IPS-20b (cell line): Measurements from ENCODE around the gene ZSCAN32.

Experiments used
- H3K27ac ChIP-seq: one replicate; pipeline ENCODE4 v1.5.1; 2013; ENCODE audit warnings: low read length
- H3K27me3 ChIP-seq: 2 replicates; pipeline ENCODE4 v1.6.1; 2013; ENCODE audit warnings: mild to moderate bottlenecking, low read length, inconsistent platforms; ENCODE audit not compliant: insufficient read depth
- H3K36me3 ChIP-seq: 2 replicates; pipeline ENCODE4 v1.6.1; 2013; ENCODE audit warnings: low read depth, mild to moderate bottlenecking, inconsistent platforms, low read length, moderate library complexity; ENCODE audit not compliant: insufficient read depth
- H3K4me1 ChIP-seq: 2 replicates; pipeline ENCODE4 v1.6.1; 2013; ENCODE audit warnings: mild to moderate bottlenecking, control low read depth, inconsistent platforms, low read length, moderate library complexity; ENCODE audit not compliant: insufficient read depth
- H3K4me3 ChIP-seq: 2 replicates; pipeline ENCODE4 v1.5.1; 2013; ENCODE audit warnings: mild to moderate bottlenecking, low read length, inconsistent platforms
- H3K9ac ChIP-seq: 2 replicates; pipeline ENCODE4 v1.6.1; 2013; ENCODE audit warnings: low read depth, mild to moderate bottlenecking, inconsistent platforms, low read length, moderate library complexity
- H3K9me3 ChIP-seq: 2 replicates; pipeline ENCODE4 v1.6.1; 2013; ENCODE audit warnings: mild to moderate bottlenecking, low read depth, low read length, inconsistent platforms; ENCODE audit not compliant: insufficient read depth

Gene ZSCAN32

DNA sequence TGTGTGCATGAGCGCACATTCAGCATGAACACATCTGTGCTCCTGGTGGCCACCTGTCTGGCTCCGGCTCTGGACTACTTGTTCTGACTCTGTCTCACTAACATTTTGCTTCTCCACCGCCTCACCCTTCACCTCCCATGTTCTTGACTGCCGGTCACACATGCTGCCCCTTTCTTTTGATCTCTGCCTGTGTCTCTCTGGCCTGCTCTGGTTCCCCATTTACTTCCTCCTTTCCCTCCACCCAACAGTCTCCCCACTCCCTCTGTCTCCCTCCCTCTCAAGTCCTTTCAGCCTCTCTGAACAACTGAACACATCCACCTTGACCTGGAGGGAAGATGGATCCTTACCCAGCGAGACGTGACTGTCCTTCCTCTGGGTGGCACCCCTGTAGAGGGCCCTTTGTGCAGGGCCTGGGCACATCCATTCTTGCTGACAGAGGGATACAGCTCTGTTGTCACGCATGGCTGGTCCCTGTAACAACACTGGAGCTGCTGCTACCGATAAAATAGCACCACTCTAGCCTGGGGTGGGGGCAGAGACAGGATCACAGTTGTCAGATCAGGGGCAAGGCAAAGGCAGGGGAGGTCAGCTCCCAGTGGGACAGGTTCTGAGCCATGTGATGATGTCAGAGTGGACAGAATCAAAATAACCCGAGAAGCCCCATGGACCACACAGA, 11.0 kb downstream of the ZSCAN32 start:
- Histone ChIP-seq H3K27ac (no peak overlapping the region), H3K4me1 (no peaks in the 10 kb centered on the region), H3K4me3 (no peak overlapping the region), H3K9me3 (peaks cover 19% of the 10 kb centered on the region), H3K27me3 (no peaks in the 10 kb centered on the region), H3K9ac (no peak overlapping the region), H3K36me3 (peaks cover 74% of the 10 kb centered on the region)

DNA sequence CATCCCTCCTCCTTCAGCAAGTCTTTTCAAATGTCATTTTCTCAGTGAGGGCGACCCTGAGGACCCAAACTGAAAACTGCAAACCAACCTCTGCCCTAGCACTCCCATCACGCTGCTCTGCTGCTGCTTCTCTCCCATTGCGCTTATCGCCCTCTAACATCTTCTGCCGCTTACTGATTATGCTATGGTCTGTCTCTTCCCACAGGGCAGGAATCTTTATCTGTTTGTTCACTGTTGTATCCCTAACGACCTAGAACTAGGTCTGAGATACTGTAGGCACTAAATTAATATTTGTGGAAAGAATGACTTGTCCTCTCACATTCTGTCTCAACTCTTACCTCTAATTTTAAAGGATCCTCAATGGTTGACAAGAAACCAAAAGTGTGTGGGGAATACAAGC, 12.5 kb downstream of the ZSCAN32 start:
- Histone ChIP-seq H3K9ac (no peak overlapping the region), H3K36me3 (peaks cover 75% of the 10 kb centered on the region), H3K27ac (no peak overlapping the region)

DNA sequence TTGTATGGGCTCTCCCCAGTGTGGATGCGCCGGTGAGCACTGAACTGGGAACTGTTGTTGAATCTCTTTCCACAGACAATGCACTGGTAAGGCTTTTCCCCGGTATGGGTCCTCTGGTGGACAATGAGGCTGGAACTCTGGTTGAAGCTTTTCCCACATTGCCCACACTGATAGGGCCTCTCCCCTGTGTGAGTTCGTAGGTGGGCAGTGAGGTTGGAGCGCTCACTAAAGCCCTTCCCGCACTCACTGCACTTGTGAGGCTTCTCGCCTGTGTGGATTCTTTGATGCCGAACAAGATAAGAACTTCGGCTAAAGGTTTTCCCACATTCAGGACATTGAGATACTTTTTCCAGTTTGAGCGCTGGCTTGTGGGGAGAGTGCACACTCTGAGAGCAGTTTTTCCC, 17.8 kb downstream of the ZSCAN32 start:
- H3K27ac ChIP-seq, result no peak overlapping the region
- H3K4me3 ChIP-seq, result peak overlapping the region; percentile 29; the same call in 1 of the 2 replicates
- H3K9ac ChIP-seq, result no peak overlapping the region
- H3K36me3 ChIP-seq, result peaks cover 50% of the 10 kb centered on the region
- peaks cover 82% of the 10 kb centered on the region for H3K9me3 ChIP-seq
- H3K27me3 ChIP-seq, result no peaks in the 10 kb centered on the region
- H3K4me1 ChIP-seq, result no peaks in the 10 kb centered on the region

More for the DNA sequence above, 12.5 kb downstream of the ZSCAN32 start:
- Histone ChIP-seq H3K4me3 (no peak overlapping the region), H3K9me3 (peaks cover 34% of the 10 kb centered on the region), H3K27me3 (no peaks in the 10 kb centered on the region), H3K4me1 (no peaks in the 10 kb centered on the region)

GRCh38 chr16:3377917-3378316, 22.9 kb downstream of the ZSCAN32 start:
- H3K9me3 ChIP-seq, result peaks cover 90% of the 10 kb centered on the region

DNA sequence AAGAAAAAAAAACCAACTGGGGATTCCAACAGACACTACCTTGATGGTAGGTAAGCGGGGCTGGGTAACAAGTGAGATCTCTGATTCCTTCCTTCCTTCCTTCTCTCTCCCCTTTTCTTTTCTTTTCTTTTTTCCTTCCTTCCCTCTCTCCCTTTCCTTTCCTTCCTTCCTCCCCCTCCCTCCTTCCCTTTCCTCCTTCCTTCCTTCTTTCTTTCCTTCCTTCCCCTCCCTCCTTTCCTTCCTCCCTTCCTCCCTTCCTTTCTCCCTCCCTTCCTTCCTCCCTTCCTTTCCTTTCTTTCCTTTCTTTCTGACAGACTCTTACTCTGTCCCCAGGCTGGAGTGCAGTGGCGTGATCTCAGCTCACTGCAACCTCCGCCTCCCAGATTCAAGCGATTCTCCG, 25.1 kb downstream of the ZSCAN32 start:
- Histone ChIP-seq H3K9ac (no peak overlapping the region), H3K36me3 (no peaks in the 10 kb centered on the region), H3K4me3 (no peak overlapping the region), H3K4me1 (no peaks in the 10 kb centered on the region), H3K27me3 (no peaks in the 10 kb centered on the region), H3K9me3 (peaks cover 71% of the 10 kb centered on the region), H3K27ac (no peak overlapping the region)

More at GRCh38 chr16:3377917-3378316, 22.9 kb downstream of the ZSCAN32 start:
- no peak overlapping the region for H3K9ac ChIP-seq
- H3K27me3 ChIP-seq, result no peaks in the 10 kb centered on the region
- no peaks in the 10 kb centered on the region for H3K4me1 ChIP-seq
- H3K36me3 ChIP-seq, result peaks cover 15% of the 10 kb centered on the region
- H3K4me3 ChIP-seq, result no peak overlapping the region
- H3K27ac ChIP-seq, result no peak overlapping the region

- Histone ChIP-seq H3K4me1 (no peaks in the 10 kb centered on the region), H3K27me3 (no peaks in the 10 kb centered on the region), H3K9me3 (peaks cover 25% of the 10 kb centered on the region), H3K9ac (no peak overlapping the region), H3K4me3 (no peak overlapping the region), H3K27ac (no peak overlapping the region), H3K36me3 (no peaks in the 10 kb centered on the region)
Measured at GRCh38 chr16:3369073-3369472, 31.7 kb downstream of the ZSCAN32 start.

- Histone ChIP-seq H3K4me3 (no peak overlapping the region), H3K27ac (no peak overlapping the region), H3K9me3 (peaks cover 29% of the 10 kb centered on the region), H3K9ac (no peak overlapping the region), H3K4me1 (no peaks in the 10 kb centered on the region), H3K27me3 (no peaks in the 10 kb centered on the region), H3K36me3 (no peaks in the 10 kb centered on the region)
Measured at GRCh38 chr16:3364774-3365427, 35.9 kb downstream of the ZSCAN32 start.

- Histone ChIP-seq H3K27ac (no peak overlapping the region), H3K4me1 (no peaks in the 10 kb centered on the region), H3K36me3 (no peaks in the 10 kb centered on the region), H3K27me3 (no peaks in the 10 kb centered on the region), H3K9me3 (peaks cover 32% of the 10 kb centered on the region; the same call in 1 of the 2 replicates), H3K4me3 (no peak overlapping the region), H3K9ac (no peak overlapping the region)
Measured at GRCh38 chr16:3363793-3364192, 37.0 kb downstream of the ZSCAN32 start.

GRCh38 chr16:3362931-3363330, 37.9 kb downstream of the ZSCAN32 start:
- H3K27me3 ChIP-seq, result no peaks in the 10 kb centered on the region
- no peak overlapping the region for H3K9ac ChIP-seq
- H3K4me3 ChIP-seq, result no peak overlapping the region
- H3K36me3 ChIP-seq, result no peaks in the 10 kb centered on the region
- peaks cover 32% of the 10 kb centered on the region; the same call in 1 of the 2 replicates for H3K9me3 ChIP-seq
- no peak overlapping the region for H3K27ac ChIP-seq
- H3K4me1 ChIP-seq, result no peaks in the 10 kb centered on the region

- no peaks in the 10 kb centered on the region for H3K36me3 ChIP-seq
- H3K4me1 ChIP-seq, result no peaks in the 10 kb centered on the region
- no peak overlapping the region for H3K4me3 ChIP-seq
Measured at GRCh38 chr16:3358871-3359270, 41.9 kb downstream of the ZSCAN32 start.

DNA sequence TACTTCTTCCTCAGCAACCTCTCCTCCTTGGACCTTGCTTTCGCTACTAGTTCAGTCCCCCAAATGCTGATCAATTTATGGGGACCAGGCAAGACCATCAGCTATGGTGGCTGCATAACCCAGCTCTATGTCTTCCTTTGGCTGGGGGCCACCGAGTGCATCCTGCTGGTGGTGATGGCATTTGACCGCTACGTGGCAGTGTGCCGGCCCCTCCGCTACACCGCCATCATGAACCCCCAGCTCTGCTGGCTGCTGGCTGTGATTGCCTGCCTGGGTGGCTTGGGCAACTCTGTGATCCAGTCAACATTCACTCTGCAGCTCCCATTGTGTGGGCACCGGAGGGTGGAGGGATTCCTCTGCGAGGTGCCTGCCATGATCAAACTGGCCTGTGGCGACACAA, 44.7 kb downstream of the ZSCAN32 start:
- Histone ChIP-seq H3K9ac (no peak overlapping the region), H3K9me3 (peaks cover 39% of the 10 kb centered on the region), H3K36me3 (no peaks in the 10 kb centered on the region), H3K27ac (no peak overlapping the region), H3K4me1 (no peaks in the 10 kb centered on the region), H3K4me3 (no peak overlapping the region), H3K27me3 (no peaks in the 10 kb centered on the region)

More at GRCh38 chr16:3358871-3359270, 41.9 kb downstream of the ZSCAN32 start:
- Histone ChIP-seq H3K27ac (no peak overlapping the region), H3K9me3 (peaks cover 48% of the 10 kb centered on the region), H3K27me3 (no peaks in the 10 kb centered on the region), H3K9ac (no peak overlapping the region)

DNA sequence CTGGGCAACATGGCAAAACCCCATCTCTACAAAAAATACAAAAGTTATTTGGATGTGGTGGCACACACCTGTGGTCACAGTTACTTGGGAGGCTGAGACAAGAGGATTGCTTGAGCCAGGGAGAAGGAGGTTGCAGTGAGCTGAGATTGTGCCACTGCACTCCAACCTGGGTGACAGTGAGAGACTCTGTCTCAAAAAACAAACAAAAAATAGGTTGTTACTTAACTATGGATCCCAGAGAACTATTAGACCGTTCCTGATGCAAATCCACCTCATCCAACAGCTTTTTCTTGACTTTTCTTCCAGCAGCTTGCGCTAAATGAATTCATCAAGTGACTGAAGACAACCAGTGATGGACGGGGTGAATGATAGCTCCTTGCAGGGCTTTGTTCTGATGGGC, 45.2 kb downstream of the ZSCAN32 start, which contains the start of gene OR2C1:
Gene OR2C1, plus strand, starts transcription at position 301 of the 400 bp plus-strand sequence. Its CDS starts 52 bp downstream, at position 353.
- Histone ChIP-seq H3K4me3 (no peak within 1 kb of the TSS), H3K4me1 (no peaks in the 10 kb centered on the region), H3K9ac (no peak within 1 kb of the TSS), H3K27ac (no peak within 1 kb of the TSS), H3K36me3 (no peaks in the 10 kb centered on the region), H3K27me3 (no peaks in the 10 kb centered on the region), H3K9me3 (peaks cover 39% of the 10 kb centered on the region)
